HL-60 (cell line): Measurements from ENCODE around the gene DOC2B.
"Not testable (repeated sequence)": the region's sequence is repeated elsewhere in the genome, so short reads cannot be mapped to it uniquely, and the experiment has no call there.

Source experiments
- CTCF ChIP-seq: IDR thresholded peaks from one replicate; pipeline ENCODE4 v1.5.1; 2011; ENCODE audit warnings: low read length, control low read depth, inconsistent platforms; ENCODE audit not compliant: insufficient read depth
- GABPA ChIP-seq: IDR thresholded peaks from 2 replicates; pipeline ENCODE4 v1.6.1; 2012; ENCODE audit warnings: low read depth

DNA sequence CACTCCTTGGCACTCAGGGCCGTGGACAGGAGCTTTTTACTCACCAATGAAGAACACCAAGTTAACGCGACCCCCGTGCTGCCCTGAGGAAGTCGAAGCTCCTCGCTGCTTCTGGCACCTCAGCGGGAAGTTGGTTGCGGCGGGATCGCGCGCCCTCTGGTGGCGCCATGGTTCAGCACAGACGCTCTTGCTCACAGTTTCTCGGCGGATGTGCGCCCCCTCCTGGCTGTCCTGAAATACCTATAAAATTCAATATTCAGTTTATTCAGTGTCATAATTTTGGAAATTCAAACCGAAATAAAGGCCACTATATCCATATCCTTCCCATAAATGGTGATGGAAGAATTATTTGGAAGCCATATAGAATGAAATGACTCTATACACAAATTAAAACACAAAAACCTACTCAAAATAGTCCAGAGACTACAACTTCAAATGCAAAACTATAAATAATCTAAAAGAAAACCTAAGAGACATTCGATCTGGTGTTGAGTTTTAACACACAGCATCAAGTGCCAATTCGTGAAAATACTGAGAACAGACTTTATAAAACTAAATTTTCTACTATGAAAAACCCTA lies 63.0 kb downstream of the DOC2B start:
- TF ChIP-seq CTCF, GABPA: not testable (repeated sequence)
